Muscle layer of duodenum (tissue), 2 donors: ENCODE data around the gene DMGDH.
A peak's percentile ranks its signal among the peaks of the same experiment; 100 is the strongest.

Source experiments
- H3K27ac ChIP-seq: one replicate; pipeline ENCODE4 v1.7.0; 2013; ENCODE audit warnings: mild to moderate bottlenecking, low read length
- H3K27me3 ChIP-seq: one replicate; pipeline ENCODE4 v1.7.0; 2013; ENCODE audit warnings: low read depth, mild to moderate bottlenecking, control low read depth, low read length
- H3K36me3 ChIP-seq, 2 donors: one replicate each; pipeline ENCODE4 v1.7.0; 2013; ENCODE audit warnings: low read length in 2 of 2, control low read depth in 1 of 2, mild to moderate bottlenecking in 1 of 2; ENCODE audit not compliant: insufficient read depth in 2 of 2, control insufficient read depth in 1 of 2
- H3K4me1 ChIP-seq, 2 donors: one replicate each; pipeline ENCODE4 v1.7.0; 2013; ENCODE audit warnings: low read length in 2 of 2, mild to moderate bottlenecking in 2 of 2, control low read depth in 1 of 2, moderate library complexity in 1 of 2; ENCODE audit not compliant: insufficient read depth in 2 of 2, control insufficient read depth in 1 of 2
- H3K4me3 ChIP-seq, 2 donors: one replicate each; pipeline ENCODE4 v1.7.0; 2013; ENCODE audit warnings: low read length in 2 of 2, low read depth in 1 of 2, mild to moderate bottlenecking in 1 of 2
- H3K9me3 ChIP-seq, 2 donors: one replicate each; pipeline ENCODE4 v1.7.0; 2013; ENCODE audit warnings: low read length in 2 of 2, control low read depth in 1 of 2, mild to moderate bottlenecking in 1 of 2; ENCODE audit not compliant: control insufficient read depth in 1 of 2
- donor health status: healthy.

The DMGDH gene

GRCh38 chr5:79091064-79091463 lies 21.6 kb upstream of the DMGDH start:
- Histone ChIP-seq H3K9me3 (no peaks in the 10 kb centered on the region), H3K27me3 (no peaks in the 10 kb centered on the region), H3K27ac (no peak overlapping the region), H3K36me3 (no peaks in the 10 kb centered on the region), H3K4me1 (no peaks in the 10 kb centered on the region), H3K4me3 (no peak overlapping the region)

GRCh38 chr5:79088507-79088906 lies 19.0 kb upstream of the DMGDH start:
- no peaks in the 10 kb centered on the region for H3K27me3 ChIP-seq
- H3K9me3 ChIP-seq, result no peaks in the 10 kb centered on the region
- H3K4me3 ChIP-seq, result no peak overlapping the region
- no peak overlapping the region for H3K27ac ChIP-seq
- no peaks in the 10 kb centered on the region for H3K4me1 ChIP-seq
- no peaks in the 10 kb centered on the region for H3K36me3 ChIP-seq

GRCh38 chr5:79086116-79086515 lies 16.6 kb upstream of the DMGDH start:
- H3K4me3 ChIP-seq, result no peak overlapping the region
- no peaks in the 10 kb centered on the region for H3K9me3 ChIP-seq
- H3K36me3 ChIP-seq, result no peaks in the 10 kb centered on the region
- no peaks in the 10 kb centered on the region for H3K4me1 ChIP-seq
- H3K27ac ChIP-seq, result no peak overlapping the region
- H3K27me3 ChIP-seq, result no peaks in the 10 kb centered on the region

GRCh38 chr5:79081779-79082178 lies 12.3 kb upstream of the DMGDH start:
- Histone ChIP-seq H3K9me3 (no peaks in the 10 kb centered on the region), H3K27me3 (no peaks in the 10 kb centered on the region), H3K36me3 (no peaks in the 10 kb centered on the region), H3K4me3 (no peak overlapping the region), H3K27ac (no peak overlapping the region), H3K4me1 (no peaks in the 10 kb centered on the region)

- H3K9me3 ChIP-seq, result no peaks in the 10 kb centered on the region
- no peak overlapping the region for H3K27ac ChIP-seq
- no peak overlapping the region for H3K4me3 ChIP-seq
- H3K36me3 ChIP-seq, result no peaks in the 10 kb centered on the region
- no peaks in the 10 kb centered on the region for H3K27me3 ChIP-seq
- H3K4me1 ChIP-seq, result peaks cover 0 to under 1% of the 10 kb centered on the region in 2 donors
Observed at GRCh38 chr5:79080804-79081203, 11.3 kb upstream of the DMGDH start.

DNA sequence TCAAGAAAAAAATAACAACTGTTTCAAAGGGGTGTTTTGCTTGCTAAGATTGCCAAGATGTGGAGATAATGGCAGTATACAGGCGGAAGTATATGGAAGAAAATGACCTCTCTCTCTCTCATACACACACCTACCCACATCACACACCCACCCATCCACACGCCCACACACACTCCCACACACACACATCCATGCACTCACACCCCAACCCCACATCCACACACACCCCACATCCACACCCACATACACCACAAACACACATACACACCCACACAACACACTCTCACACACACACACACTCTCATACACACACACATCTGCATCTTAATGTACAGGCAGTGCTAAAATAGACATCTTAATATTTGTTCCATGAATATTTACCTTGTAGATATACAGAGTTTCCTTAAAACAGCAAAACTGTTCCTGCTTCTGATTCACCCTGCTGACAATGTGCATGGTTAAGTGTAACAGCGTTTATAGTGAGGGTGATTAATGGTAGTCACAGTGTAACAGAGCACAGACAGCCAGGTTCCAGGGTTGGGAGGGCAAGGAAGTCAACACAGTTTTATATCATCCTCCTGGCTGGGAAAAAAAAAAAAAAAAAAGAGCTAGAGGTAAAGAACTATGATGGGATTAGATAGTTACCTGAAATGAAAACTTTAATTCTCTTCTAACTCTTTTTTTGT lies 8.3 kb upstream of the DMGDH start:
- H3K4me1 ChIP-seq, result peaks cover 0 to 7% of the 10 kb centered on the region in 2 donors
- H3K27ac ChIP-seq, result no peak overlapping the region
- H3K27me3 ChIP-seq, result no peaks in the 10 kb centered on the region
- peaks cover 0 to 4% of the 10 kb centered on the region in 2 donors for H3K9me3 ChIP-seq
- H3K4me3 ChIP-seq, result no peak overlapping the region
- H3K36me3 ChIP-seq, result no peaks in the 10 kb centered on the region

GRCh38 chr5:79076819-79077218 lies 7.3 kb upstream of the DMGDH start:
- Histone ChIP-seq H3K27me3 (no peaks in the 10 kb centered on the region), H3K9me3 (peaks cover 0 to 4% of the 10 kb centered on the region in 2 donors), H3K27ac (peak overlapping the region; percentile 27), H3K4me3 (no peak overlapping the region), H3K4me1 (peaks cover 0 to 7% of the 10 kb centered on the region in 2 donors), H3K36me3 (no peaks in the 10 kb centered on the region)

DNA sequence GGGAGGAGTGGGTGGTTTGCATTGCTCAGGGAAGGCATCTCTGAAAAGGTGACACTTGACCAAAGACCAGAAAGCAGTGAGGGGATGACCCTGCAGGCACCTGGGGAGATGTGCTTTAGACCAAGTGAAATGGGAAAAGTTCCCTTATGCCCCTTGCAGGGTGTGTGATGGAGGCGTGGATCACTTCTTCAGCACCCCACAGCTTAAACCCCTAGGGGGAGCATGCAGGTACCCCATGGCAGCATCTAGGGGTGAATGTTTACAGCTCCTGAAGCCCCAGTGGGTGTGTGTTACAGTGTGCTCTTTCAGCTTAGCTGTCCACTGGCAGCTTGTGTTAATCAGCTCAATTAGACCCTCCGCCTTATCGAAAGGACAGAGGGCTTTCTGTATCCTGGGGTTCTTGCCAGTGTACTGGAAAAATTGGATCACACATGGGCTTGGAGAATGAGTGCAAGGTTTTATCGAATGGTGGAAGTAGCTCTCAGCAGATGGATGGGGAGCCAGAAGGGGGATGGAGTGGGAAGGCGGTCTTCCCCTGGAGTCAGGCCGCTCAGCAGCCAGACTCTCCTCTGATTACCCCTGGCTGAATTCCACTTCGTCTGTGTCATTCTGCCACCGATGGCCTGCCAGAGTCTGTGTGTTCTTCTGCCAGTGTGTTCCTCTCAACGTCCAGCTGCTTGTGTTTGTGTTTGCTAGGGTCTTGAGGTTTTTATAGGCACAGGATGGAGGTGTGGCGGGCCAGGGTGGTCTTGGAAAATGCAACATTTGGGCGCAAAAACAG lies 6.4 kb upstream of the DMGDH start:
- peak overlapping the region; percentile 27 for H3K27ac ChIP-seq
- no peaks in the 10 kb centered on the region for H3K36me3 ChIP-seq
- peaks cover 0 to 7% of the 10 kb centered on the region in 2 donors for H3K4me1 ChIP-seq
- no peak overlapping the region for H3K4me3 ChIP-seq
- H3K9me3 ChIP-seq, result peaks cover 0 to 4% of the 10 kb centered on the region in 2 donors
- H3K27me3 ChIP-seq, result no peaks in the 10 kb centered on the region

- Histone ChIP-seq H3K4me1 (peaks cover 0 to 10% of the 10 kb centered on the region in 2 donors), H3K4me3 (no peak overlapping the region), H3K27me3 (no peaks in the 10 kb centered on the region), H3K9me3 (peaks cover 0 to 4% of the 10 kb centered on the region in 2 donors), H3K27ac (no peak overlapping the region), H3K36me3 (no peaks in the 10 kb centered on the region)
Observed at GRCh38 chr5:79074641-79075040, 5.2 kb upstream of the DMGDH start.

DNA sequence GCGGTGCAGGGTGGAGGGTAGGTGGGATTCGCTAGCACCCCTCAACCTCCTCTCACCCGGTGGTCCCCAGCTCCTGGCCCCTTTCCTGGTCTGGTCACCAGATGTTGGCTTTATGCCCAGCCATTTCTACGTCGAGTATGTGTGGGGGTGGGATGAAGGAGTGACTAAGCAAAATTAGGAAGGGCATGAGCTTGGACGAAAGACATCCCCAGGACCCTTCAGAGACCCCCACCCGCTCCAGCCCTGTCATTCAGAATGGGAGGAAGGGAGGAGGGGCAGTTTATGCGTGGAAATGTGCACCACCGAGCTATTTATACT lies 835 bp upstream of the DMGDH start:
- peak overlapping the region; percentile 69 for H3K27ac ChIP-seq
- peaks cover 0 to 4% of the 10 kb centered on the region in 2 donors for H3K9me3 ChIP-seq
- no peaks in the 10 kb centered on the region for H3K36me3 ChIP-seq
- peaks cover 0 to 5% of the 10 kb centered on the region in 2 donors for H3K4me1 ChIP-seq
- H3K27me3 ChIP-seq, result no peaks in the 10 kb centered on the region
- H3K4me3 ChIP-seq, result peak overlapping the region; percentile 57 to 71

DNA sequence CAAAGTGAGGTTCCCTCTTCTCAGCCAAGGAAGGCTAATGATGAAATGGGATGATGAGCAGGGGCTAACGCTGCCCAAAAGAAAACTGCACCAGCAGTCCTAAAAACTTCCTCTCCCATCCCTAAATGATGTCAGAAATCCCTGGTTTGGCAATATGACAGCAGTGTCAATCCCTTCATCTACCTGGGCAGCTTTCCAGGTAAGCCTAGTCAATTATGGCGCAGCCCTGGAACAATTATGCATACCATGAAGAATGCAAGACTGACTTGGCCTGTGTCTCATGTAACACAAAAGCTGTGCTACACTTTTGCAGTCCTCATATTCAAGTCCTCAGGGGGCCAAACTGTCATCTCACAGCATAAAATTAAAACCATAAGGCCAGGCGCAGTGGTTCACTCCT lies 7.0 kb downstream of the DMGDH start:
- Histone ChIP-seq H3K4me3 (no peak overlapping the region), H3K36me3 (no peaks in the 10 kb centered on the region), H3K27ac (no peak overlapping the region), H3K27me3 (no peaks in the 10 kb centered on the region), H3K4me1 (no peaks in the 10 kb centered on the region), H3K9me3 (no peaks in the 10 kb centered on the region)
